Stimulated activated CD4-positive, alpha-beta T cell treated with anti-CD3 and anti-CD28 coated beads, TNF-alpha, amount 100 ng/mL, for 4 hours (primary cell): ENCODE measurements around the gene PCDHA5.
"Not testable (repeated sequence)": the region's sequence is repeated elsewhere in the genome, so short reads cannot be mapped to it uniquely, and the experiment has no call there.

Source experiments
- DNase-seq, 3 experiments: peaks; one replicate each; pipeline ENCODE4 v3.0.0-alpha.2; 2020; ENCODE audit warnings: low read depth in 3 of 3

Gene PCDHA5

GRCh38 chr5:140821375-140822280, at the start of gene PCDHA5:
PCDHA5 (plus strand) TSS chr5:140821613.
- no peak for DNase-seq

- no peak for DNase-seq
These were observed 40.9 kb upstream of the PCDHA5 start for GRCh38 chr5:140780512-140780911.

GRCh38 chr5:140785905-140786686, 35.3 kb upstream of the PCDHA5 start, which contains the start of gene PCDHA1:
PCDHA1 (plus strand) TSS chr5:140786140.
- DNase-seq = no peak

- not testable (repeated sequence) for DNase-seq
These were observed 34.0 kb upstream of the PCDHA5 start for GRCh38 chr5:140787422-140787821.

- not testable (repeated sequence) for DNase-seq
These were observed 33.4 kb upstream of the PCDHA5 start for GRCh38 chr5:140787849-140788504.

- DNase-seq = no peak
These were observed 30.3 kb upstream of the PCDHA5 start for GRCh38 chr5:140791089-140791488.

- DNase-seq = no peak
These were observed 26.7 kb upstream of the PCDHA5 start, which contains the start of gene PCDHA2 for GRCh38 chr5:140794595-140795258. PCDHA2 (plus strand) TSS chr5:140794852.

GRCh38 chr5:140795259-140795641, 26.2 kb upstream of the PCDHA5 start:
- DNase-seq = no peak

- not testable (repeated sequence) for DNase-seq
These were observed 25.2 kb upstream of the PCDHA5 start for GRCh38 chr5:140796072-140796717.

GRCh38 chr5:140796718-140797095, 24.7 kb upstream of the PCDHA5 start:
- DNase-seq = no peak

- DNase-seq = no peak
These were observed 20.5 kb upstream of the PCDHA5 start, which contains the start of gene PCDHA3 for GRCh38 chr5:140800816-140801493. PCDHA3 (plus strand) TSS chr5:140801057.

GRCh38 chr5:140801494-140801841, 19.9 kb upstream of the PCDHA5 start:
- no peak for DNase-seq

GRCh38 chr5:140802381-140802780, 19.0 kb upstream of the PCDHA5 start:
- DNase-seq = not testable (repeated sequence)

GRCh38 chr5:140802781-140803271, 18.6 kb upstream of the PCDHA5 start:
- DNase-seq = no peak

GRCh38 chr5:140806834-140807775, 14.3 kb upstream of the PCDHA5 start, which contains the start of gene PCDHA4:
PCDHA4 (plus strand) TSS chr5:140807068.
- DNase-seq = no peak

- not testable (repeated sequence) for DNase-seq
These were observed 13.0 kb upstream of the PCDHA5 start for GRCh38 chr5:140808241-140808888.

- DNase-seq = no peak
These were observed 12.5 kb upstream of the PCDHA5 start for GRCh38 chr5:140808889-140809291.

- no peak for DNase-seq
These were observed 842 bp downstream of the PCDHA5 start for GRCh38 chr5:140822281-140822629.

GRCh38 chr5:140822969-140823368, 1.6 kb downstream of the PCDHA5 start:
- DNase-seq = not testable (repeated sequence)
